Peyer's patch (tissue), 4 donors: ENCODE data around the gene ARHGAP26.

Source experiments
- CTCF ChIP-seq, 6 experiments: fragments of 450-650 bp in 4 of 6; fragments of 200-600 bp in 2 of 6; sonication (generic) in 1 of 6; IDR thresholded peaks; one replicate each; pipeline ENCODE4 v1.5.1; 2017 to 2019; ENCODE audit warnings: antibody characterized with exemption in 6 of 6, mild to moderate bottlenecking in 3 of 6, moderate library complexity in 1 of 6
- POLR2A ChIP-seq, 2 donors: fragments of 450-650 bp; IDR thresholded peaks; one replicate each; pipeline ENCODE4 v1.5.1; 2017; ENCODE audit warnings: antibody characterized with exemption in 2 of 2, mild to moderate bottlenecking in 2 of 2, moderate library complexity in 2 of 2

- TF ChIP-seq CTCF (IDR thresholded peaks at IDR 0.05) (no peak), POLR2A (IDR thresholded peaks at IDR 0.05) (no peak)
These were observed 43.9 kb downstream of the ARHGAP26 start for GRCh38 chr5:142814122-142814521.
